ENCODE measurements around the gene CCNI.

- TF ChIP-seq CTCF (IDR thresholded peaks at IDR 0.05) (no peak), POLR2A (IDR thresholded peaks at IDR 0.05) (no peak)
Observed at GRCh38 chr4:77117721-77118120, 41.9 kb upstream of the CCNI start.
